BE2C (cell line): ENCODE results near the gene MDC1.

Source experiments
- DNase-seq: peaks from one replicate; pipeline ENCODE4 v3.0.0-alpha.2; 2020
- H3K27me3 ChIP-seq: fragments of 250-450 bp; sonication (Bioruptor Pico); 2 replicates; pipeline ENCODE4 v1.5.1; 2020; ENCODE audit warnings: mild to moderate bottlenecking
- H3K36me3 ChIP-seq: fragments of 250-450 bp; sonication (Bioruptor Pico); 2 replicates; pipeline ENCODE4 v1.5.1; 2020; ENCODE audit warnings: mild to moderate bottlenecking
- H3K4me1 ChIP-seq: fragments of 250-450 bp; sonication (Bioruptor Pico); 2 replicates; pipeline ENCODE4 v1.5.1; 2020
- H3K4me3 ChIP-seq: 2 replicates; pipeline ENCODE4 v1.5.1; 2011; ENCODE audit warnings: low read depth, low read length
- H3K9me3 ChIP-seq: fragments of 250-450 bp; sonication (Bioruptor Pico); 2 replicates; pipeline ENCODE4 v1.5.1; 2020
- CTCF ChIP-seq: IDR thresholded peaks from 2 replicates; pipeline ENCODE4 v1.5.1; 2012; ENCODE audit warnings: mild to moderate bottlenecking, low read depth, low read length

MDC1 gene

DNA sequence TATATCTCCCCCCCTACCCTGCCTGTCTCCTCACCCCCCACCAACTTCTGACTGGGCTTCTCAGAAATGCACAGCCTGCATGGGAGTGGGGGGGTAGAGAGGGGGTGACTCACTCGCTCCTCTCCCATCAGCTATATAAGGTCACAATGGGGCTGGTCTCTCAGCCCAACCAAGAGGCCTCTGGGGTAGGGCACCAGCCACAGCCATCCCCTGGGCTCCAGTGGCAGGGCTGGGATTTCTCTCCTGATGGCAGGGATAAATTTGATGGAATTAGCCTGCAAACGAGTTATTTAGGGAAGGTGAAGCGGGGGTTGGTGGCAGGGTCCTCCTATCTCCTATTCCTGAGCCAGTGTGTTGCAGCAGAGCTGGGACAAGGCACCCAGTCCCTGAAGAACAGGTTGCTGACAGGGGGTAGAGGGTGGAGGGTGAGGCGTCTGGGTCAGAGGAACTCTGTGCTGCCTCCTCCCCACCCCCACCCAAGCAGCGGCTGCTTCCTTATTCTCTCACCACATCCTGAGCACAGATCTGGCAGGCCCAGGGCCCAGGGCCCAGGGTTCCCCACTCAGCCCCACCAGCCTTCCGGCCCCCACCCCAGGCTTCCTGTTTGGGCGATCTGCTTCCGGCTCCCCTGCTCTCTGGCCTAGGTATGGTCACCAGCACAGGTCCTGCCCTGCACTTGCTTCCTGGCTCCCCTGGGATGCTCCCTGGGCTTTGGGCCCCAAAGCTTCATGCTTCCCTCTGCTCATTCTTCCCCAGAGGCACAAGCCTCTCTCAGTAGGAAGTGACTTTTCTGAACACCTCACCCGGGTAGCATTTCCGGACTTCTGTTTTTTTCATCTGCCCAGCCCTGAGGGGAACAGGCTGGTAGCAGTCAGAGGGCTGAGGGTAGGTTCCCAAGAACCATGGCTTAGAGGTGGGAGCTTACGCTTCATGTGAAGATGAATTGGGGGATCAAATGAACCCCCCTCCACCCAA lies 34.7 kb downstream of the MDC1 start:
- DNase-seq: peak; percentile 77
- Histone ChIP-seq H3K4me1 (peaks cover 11% of the 10 kb centered on the region), H3K9me3 (no peaks in the 10 kb centered on the region), H3K27me3 (no peaks in the 10 kb centered on the region), H3K4me3 (peak overlapping the region; percentile 74), H3K36me3 (peaks cover 37% of the 10 kb centered on the region)
- TF ChIP-seq CTCF: no peak

DNA sequence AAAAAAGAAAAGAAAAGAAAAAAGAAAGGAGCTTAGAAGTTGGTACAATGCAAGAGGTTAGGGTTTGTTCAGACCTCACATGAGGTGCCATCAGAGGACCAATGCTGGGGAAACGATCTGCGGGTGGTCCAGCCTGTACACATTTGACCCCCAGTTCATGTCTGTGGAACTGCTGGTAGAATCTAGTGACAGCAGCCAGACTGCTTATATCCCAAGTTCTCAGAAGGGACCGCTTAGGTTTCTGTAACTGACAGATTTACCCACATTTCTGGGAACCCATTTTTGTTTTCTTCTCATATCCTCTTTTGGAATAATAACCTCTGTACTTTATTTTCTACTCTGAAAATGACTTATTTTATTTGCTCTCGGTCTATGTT lies 35.3 kb downstream of the MDC1 start:
- H3K36me3 ChIP-seq: peaks cover 44% of the 10 kb centered on the region
- DNase-seq: no peak
- H3K9me3 ChIP-seq: no peaks in the 10 kb centered on the region
- no peaks in the 10 kb centered on the region for H3K27me3 ChIP-seq
- no peak for TF ChIP-seq CTCF
- H3K4me3 ChIP-seq: peak overlapping the region; percentile 74
- H3K4me1 ChIP-seq: peaks cover 11% of the 10 kb centered on the region

GRCh38 chr6:30679765-30680535 lies 37.1 kb downstream of the MDC1 start:
- no peak overlapping the region; the same call in 1 of the 2 replicates for H3K4me3 ChIP-seq
- no peaks in the 10 kb centered on the region for H3K27me3 ChIP-seq
- no peak for TF ChIP-seq CTCF
- DNase-seq: no peak
- H3K4me1 ChIP-seq: peaks cover 7% of the 10 kb centered on the region
- H3K9me3 ChIP-seq: no peaks in the 10 kb centered on the region
- H3K36me3 ChIP-seq: peaks cover 49% of the 10 kb centered on the region

DNA sequence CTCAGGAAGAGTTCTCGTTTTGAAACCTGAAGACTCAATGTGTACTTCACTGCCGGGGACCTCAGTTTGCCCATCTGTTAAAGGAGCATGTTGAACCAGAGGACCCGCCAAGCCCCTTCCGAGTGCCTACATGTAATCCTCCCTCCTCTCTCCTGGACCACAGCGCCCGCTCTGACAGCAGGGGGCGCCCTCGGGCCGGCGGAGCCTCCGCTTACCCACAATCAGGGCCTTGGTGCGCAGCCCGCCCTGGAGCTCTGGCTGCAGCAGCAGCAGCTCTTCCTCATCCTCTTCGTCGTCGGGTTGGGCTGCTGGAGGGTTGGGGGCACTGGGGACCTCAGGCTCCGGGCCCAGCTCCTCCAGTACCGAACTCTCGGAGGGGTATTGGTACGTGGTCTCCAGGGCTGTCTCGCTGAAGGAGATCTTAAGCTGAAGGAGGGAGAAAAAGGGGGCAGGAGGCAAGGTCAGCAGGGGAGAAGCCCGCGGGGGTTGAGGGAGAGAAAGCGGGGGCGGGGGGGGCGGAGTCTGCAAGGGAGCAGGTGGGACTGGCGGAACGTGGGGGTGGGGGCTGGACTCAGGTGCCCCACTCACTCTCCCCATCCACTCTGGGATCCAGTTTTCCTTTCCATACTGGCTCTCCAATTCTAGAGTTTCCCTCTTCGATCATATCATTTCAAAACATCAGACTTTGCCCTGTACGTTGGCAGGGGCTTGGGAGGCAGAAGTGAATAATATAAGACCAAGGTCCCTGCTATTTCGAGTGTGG lies 37.9 kb downstream of the MDC1 start:
- peak; percentile 97 for TF ChIP-seq CTCF
- DNase-seq: peak; percentile 91
- H3K9me3 ChIP-seq: no peaks in the 10 kb centered on the region
- H3K27me3 ChIP-seq: no peaks in the 10 kb centered on the region
- H3K4me1 ChIP-seq: peaks cover 5% of the 10 kb centered on the region
- no peak overlapping the region; the same call in 1 of the 2 replicates for H3K4me3 ChIP-seq
- H3K36me3 ChIP-seq: peaks cover 49% of the 10 kb centered on the region

DNA sequence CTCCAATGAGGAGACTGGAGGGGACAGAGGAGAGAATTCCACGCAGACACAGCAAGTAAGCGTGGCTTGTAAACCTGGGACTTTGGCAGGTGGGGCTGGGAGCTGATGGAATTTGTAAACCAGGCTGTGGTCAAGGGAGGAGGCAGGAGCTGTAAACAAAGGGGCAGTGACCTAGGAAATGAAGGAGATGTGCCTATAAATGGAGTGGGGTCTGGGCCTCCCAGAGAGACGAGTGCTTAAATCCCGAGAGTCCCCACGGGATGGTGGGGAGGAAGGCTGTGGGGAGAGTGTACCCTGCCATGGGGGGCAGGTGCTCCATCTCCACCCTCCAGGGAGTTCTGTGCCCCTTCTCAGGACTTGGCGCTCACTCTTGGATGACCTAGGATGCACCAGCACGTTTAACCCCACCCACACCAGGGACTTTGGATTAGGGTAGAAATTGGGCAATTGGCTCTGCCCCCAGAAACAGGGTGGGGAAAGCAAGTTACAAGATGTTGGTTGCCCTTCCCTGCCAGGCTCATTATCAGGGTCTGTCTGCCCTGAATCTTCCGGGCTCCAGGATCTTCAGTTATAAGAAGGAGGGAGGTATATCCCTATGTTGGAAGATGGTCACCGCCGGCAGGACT lies 40.3 kb downstream of the MDC1 start:
- DNase-seq: no peak
- no peak for TF ChIP-seq CTCF
- H3K9me3 ChIP-seq: no peaks in the 10 kb centered on the region
- H3K4me1 ChIP-seq: peaks cover 5% of the 10 kb centered on the region
- no peak overlapping the region for H3K4me3 ChIP-seq
- no peaks in the 10 kb centered on the region for H3K27me3 ChIP-seq
- H3K36me3 ChIP-seq: peaks cover 49% of the 10 kb centered on the region
